H1 (cell line): ENCODE results near the gene GNAO1. TPM values are rescaled to one million over a fixed set of nuclear protein-coding genes. Genes with fewer than 3 reads are reported as not detected.

Source experiments
- CTCF ChIP-seq, 3 experiments: IDR thresholded peaks; 1 replicate in 2 of 3; 2 replicates in 1 of 3; pipeline versions ENCODE4 v1.5.1 to v1.6.1; 2011; ENCODE audit warnings: low read length in 3 of 3, mild to moderate bottlenecking in 3 of 3, inconsistent platforms in 2 of 3, low read depth in 1 of 3, moderate library complexity in 1 of 3; ENCODE audit not compliant: insufficient read depth in 1 of 3; ENCODE audit errors: control extremely low read depth in 1 of 3
- polyA plus RNA-seq, 7 experiments: library from polyadenylated mRNA; depleted of rRNA in 3 of 7; stranded (reverse) in 5 of 7; unstranded in 2 of 7; fragments of >200 nt in 5 of 7; fragments of 200-250 nt in 2 of 7; gene quantifications; 1 replicate in 5 of 7; 2 replicates in 1 of 7; 4 replicates in 1 of 7; pipeline versions ENCODE4 v1.2.1 to v1.2.3, GENCODE V29; 2011 to 2013; ENCODE audit warnings: missing spikeins in 2 of 7, mixed read lengths in 2 of 7
- total RNA-seq: library from RNA; stranded (reverse); fragmentation: NEBNext Ultra II Directional; extraction: Animal tissue kit (Norgen Biotek cat#: 25700); gene quantifications from 2 replicates; pipeline ENCODE4 v1.2.1, GENCODE V29; 2021

GNAO1 gene
- total and polyA plus RNA-seq, 2 of the 8 experiments (the other 6 are each of a cell fraction or from before 2014, with no cell fraction given) = 6.7 to 34.4 TPM

- no peak for TF ChIP-seq CTCF (IDR thresholded peaks at IDR 0.05; ENCODE audit: control extremely low read depth in 1 of 3, insufficient read depth in 1 of 3, low read depth in 1 of 3, low read length in 3 of 3)
Observed at GRCh38 chr16:56341656-56342399, 150.5 kb downstream of the GNAO1 start (continued).
